HCT116 (cell line): ENCODE measurements around the gene TCP11. TPM values are rescaled to one million over a fixed set of nuclear protein-coding genes. Genes with fewer than 3 reads are reported as not detected.

Source experiments
- ATAC-seq: fragments of 200-7000 bp; cut with Tn5 transposase; 2 replicates; pipeline ENCODE4 v1.9.1; 2020; ENCODE audit warnings: mild to moderate bottlenecking, moderate library complexity
- BruUV-seq: library from RNA; stranded (reverse); fragments of 400-500 nt; replicated peaks from 2 replicates; lab custom pipeline; 2021; lab: Mats Ljungman, UMichigan
- CTCF ChIA-PET: fragments of 300-600 bp; sonication (Branson Sonifier 250); formaldehyde crosslinking; loops from one replicate; lab custom pipeline; 2021; ENCODE audit warnings: antibody characterized with exemption; lab: Charles Lee
- POLR2A ChIA-PET: fragments of 300-600, 350-600 bp; sonication (Branson Sonifier 250); formaldehyde crosslinking; loops from one replicate; lab custom pipeline; 2021; ENCODE audit warnings: antibody characterized with exemption; lab: Charles Lee
- RAD21 ChIA-PET, 2 experiments: fragments of 300-600 bp; sonication (Branson Sonifier 250); formaldehyde crosslinking; loops; one replicate each; lab custom pipeline; 2023; ENCODE audit warnings: low total read pairs in 2 of 2; ENCODE audit not compliant: uncharacterized antibody in 2 of 2, unreplicated experiment in 2 of 2, low non-redundant PET in 1 of 2; lab: Charles Lee
- DNase-seq: peaks from one replicate; pipeline ENCODE4 v3.0.0-alpha.2; 2010; ENCODE audit warnings: low read depth, low spot score
- H2AFZ ChIP-seq: fragments of 200-600 bp; shearing (Covaris generic), sonication (generic); 2 replicates; pipeline ENCODE4 v1.6.1; 2017; ENCODE audit warnings: low read depth, mixed run types, mixed read lengths, antibody characterized with exemption, low read length; ENCODE audit not compliant: poor library complexity, severe bottlenecking
- H3K27ac ChIP-seq: 2 replicates; pipeline ENCODE4 v1.5.1; 2012; ENCODE audit warnings: low read depth, low read length
- H3K27me3 ChIP-seq: fragments of 200-600 bp; sonication (generic); 2 replicates; pipeline ENCODE4 v1.6.1; 2016; ENCODE audit warnings: mixed run types, low read length, mixed read lengths; ENCODE audit not compliant: insufficient read depth
- H3K36me3 ChIP-seq, 2 experiments: fragments of 200-500 bp in 1 of 2; fragments of 200-600 bp in 1 of 2; sonication (Bioruptor generic) in 1 of 2; sonication (generic) in 1 of 2; 2 replicates each; pipeline versions ENCODE4 v1.5.1 to v1.6.1; 2014 to 2016; ENCODE audit warnings: low read length in 2 of 2, inconsistent platforms in 1 of 2, mixed read lengths in 1 of 2, mixed run types in 1 of 2; ENCODE audit not compliant: insufficient read depth in 2 of 2, control insufficient read depth in 1 of 2
- H3K4me1 ChIP-seq, 2 experiments: fragments of 200-600 bp in 1 of 2; sonication (generic) in 1 of 2; 2 replicates each; pipeline versions ENCODE4 v1.5.1 to v1.6.1; 2012 to 2017; ENCODE audit warnings: low read length in 2 of 2, inconsistent platforms in 1 of 2, mild to moderate bottlenecking in 1 of 2, mixed read lengths in 1 of 2, mixed run types in 1 of 2, moderate library complexity in 1 of 2; ENCODE audit not compliant: insufficient read depth in 2 of 2, control insufficient read depth in 1 of 2
- H3K4me2 ChIP-seq: fragments of 200-600 bp; sonication (generic); 2 replicates; pipeline ENCODE4 v1.6.1; 2017; ENCODE audit warnings: mixed run types, low read length, mixed read lengths
- H3K4me3 ChIP-seq, 2 experiments: fragments of 200-600 bp in 1 of 2; sonication (generic) in 1 of 2; replicated peaks in 1 of 2; 2 replicates each; pipeline ENCODE4 v1.5.1; 2011 to 2016; ENCODE audit warnings: low read length in 2 of 2, control low read depth in 1 of 2, low read depth in 1 of 2, mild to moderate bottlenecking in 1 of 2, mixed read lengths in 1 of 2, mixed run types in 1 of 2
- H3K79me2 ChIP-seq: fragments of 200-600 bp; sonication (generic); 2 replicates; pipeline ENCODE4 v1.6.1; 2017; ENCODE audit warnings: mild to moderate bottlenecking, mixed run types, low read length, moderate library complexity, mixed read lengths; ENCODE audit not compliant: insufficient read depth
- H3K9ac ChIP-seq: fragments of 200-600 bp; sonication (generic); 2 replicates; pipeline ENCODE4 v1.6.1; 2016; ENCODE audit warnings: low read length, mixed read lengths
- H3K9me2 ChIP-seq: fragments of 200-600 bp; sonication (generic), shearing (Covaris generic); 2 replicates; pipeline ENCODE4 v1.6.1; 2017; ENCODE audit warnings: mixed run types, mild to moderate bottlenecking, moderate library complexity; ENCODE audit not compliant: insufficient read depth
- H3K9me3 ChIP-seq, 2 experiments: fragments of 200-500 bp in 1 of 2; fragments of 200-600 bp in 1 of 2; sonication (Bioruptor generic) in 1 of 2; sonication (generic) in 1 of 2; 2 replicates each; pipeline ENCODE4 v1.6.1; 2014 to 2017; ENCODE audit warnings: low read length in 2 of 2, mixed read lengths in 2 of 2, inconsistent platforms in 1 of 2, low read depth in 1 of 2, mild to moderate bottlenecking in 1 of 2, mixed run types in 1 of 2, moderate library complexity in 1 of 2; ENCODE audit not compliant: control insufficient read depth in 1 of 2, insufficient read depth in 1 of 2
- H4K20me1 ChIP-seq: fragments of 200-600 bp; sonication (generic), shearing (Covaris generic); 2 replicates; pipeline ENCODE4 v1.6.1; 2017; ENCODE audit warnings: mixed run types, mild to moderate bottlenecking, moderate library complexity; ENCODE audit not compliant: insufficient read depth
- ATF3 ChIP-seq: IDR thresholded peaks from 2 replicates; pipeline ENCODE4 v1.6.1; 2012
- CBX3 ChIP-seq: IDR thresholded peaks from 2 replicates; pipeline ENCODE4 v1.6.1; 2012; ENCODE audit warnings: low read depth
- CTCF ChIP-seq, 3 experiments: fragments of 200-600 bp in 1 of 3; sonication (generic) in 1 of 3; IDR thresholded peaks in 2 of 3; conservative IDR thresholded peaks in 1 of 3; 2 replicates each; pipeline ENCODE4 v1.5.1; 2012 to 2017; ENCODE audit warnings: low read depth in 2 of 3, low read length in 2 of 3, antibody characterized with exemption in 1 of 3, borderline replicate concordance in 1 of 3, control low read depth in 1 of 3, mild to moderate bottlenecking in 1 of 3, mixed read lengths in 1 of 3, mixed run types in 1 of 3, moderate library complexity in 1 of 3; ENCODE audit not compliant: insufficient read depth in 1 of 3
- EGR1 ChIP-seq: IDR thresholded peaks from 2 replicates; pipeline ENCODE4 v1.6.1; 2012; ENCODE audit warnings: low read depth
- EZH2phosphoT487 ChIP-seq: fragments of 200-600 bp; IDR thresholded peaks from 2 replicates; pipeline ENCODE4 v1.6.1; 2018; ENCODE audit warnings: antibody characterized with exemption, borderline replicate concordance
- MAX ChIP-seq: IDR thresholded peaks from 2 replicates; pipeline ENCODE4 v1.6.1; 2012
- POLR2A ChIP-seq: IDR thresholded peaks from 2 replicates; pipeline ENCODE4 v1.7.0; 2011; ENCODE audit warnings: borderline replicate concordance; ENCODE audit not compliant: insufficient read depth, insufficient read length; ENCODE audit errors: extremely low read depth
- RAD21 ChIP-seq: IDR thresholded peaks from 2 replicates; pipeline ENCODE4 v1.6.1; 2012; ENCODE audit warnings: low read depth, mild to moderate bottlenecking
- REST ChIP-seq: IDR thresholded peaks from 2 replicates; pipeline ENCODE4 v1.6.1; 2012; ENCODE audit warnings: low read depth
- SIN3A ChIP-seq: IDR thresholded peaks from 2 replicates; pipeline ENCODE4 v1.6.1; 2012; ENCODE audit warnings: low read depth
- SRF ChIP-seq: IDR thresholded peaks from 2 replicates; pipeline ENCODE4 v1.6.1; 2012; ENCODE audit warnings: low read depth
- YY1 ChIP-seq: IDR thresholded peaks from 2 replicates; pipeline ENCODE4 v1.6.1; 2011; ENCODE audit warnings: low read length, low read depth, moderate library complexity, mild to moderate bottlenecking; ENCODE audit not compliant: insufficient replicate concordance; ENCODE audit errors: extremely low read depth
- ZNF274 ChIP-seq: fragments of 200-500 bp; sonication (Bioruptor generic); IDR thresholded peaks from 2 replicates; pipeline ENCODE4 v1.6.1; 2014; ENCODE audit warnings: mild to moderate bottlenecking, low read depth, low read length, inconsistent platforms
- intact Hi-C: fragments of 100-400 bp; cut with micrococcal nuclease; formaldehyde crosslinking; loops from 2 replicates; pipeline ENCODE4 v1.10.0; 2022
- total RNA-seq: library from RNA; stranded (reverse); gene quantifications from one replicate; pipeline ENCODE4 v1.2.1, GENCODE V29; 2021; ENCODE audit not compliant: unreplicated experiment

The TCP11 gene
- total RNA-seq, 1 experiment from 2014 or later: not detected

GRCh38 chr6:35072698-35073055, 68.5 kb downstream of the TCP11 start:
- intact Hi-C loops: no loop called here
- Histone ChIP-seq H3K9me2 (no peaks in the 10 kb centered on the region), H3K27me3 (no peaks in the 10 kb centered on the region), H3K9ac (no peak overlapping the region), H2AFZ (no peak overlapping the region), H3K9me3 (no peaks in the 10 kb centered on the region), H3K4me1 (no peaks in the 10 kb centered on the region), H3K4me2 (no peak overlapping the region), H3K4me3 (no peak overlapping the region), H3K79me2 (no peaks in the 10 kb centered on the region), H3K36me3 (no peaks in the 10 kb centered on the region; a peak in 1 of 4 replicates), H4K20me1 (no peaks in the 10 kb centered on the region), H3K27ac (no peak overlapping the region)
- TF ChIP-seq YY1 (no peak), EGR1 (no peak), ATF3 (no peak), EZH2phosphoT487 (no peak), RAD21 (no peak), CBX3 (no peak), POLR2A (no peak), CTCF (IDR thresholded peaks at IDR 0.05 in 2 of 3, conservative IDR thresholded peaks at IDR 0.05 in 1 of 3; ENCODE audit: borderline replicate concordance in 1 of 3, insufficient read depth in 1 of 3, low read depth in 2 of 3, low read length in 2 of 3) (no peak), SIN3A (no peak), ZNF274 (no peak), REST (no peak), SRF (no peak), MAX (no peak)
- POLR2A ChIA-PET: no interaction called here
- ATAC-seq (no peak), DNase-seq (no peak)
- RAD21 ChIA-PET: no interaction called here
- CTCF ChIA-PET: no interaction called here
- BruUV-seq: no TSS peak
